Fibroblast of skin of back (primary cell): ENCODE data around the gene HYAL4.
"Not testable (repeated sequence)": the region's sequence is repeated elsewhere in the genome, so short reads cannot be mapped to it uniquely, and the experiment has no call there.

Source experiments
- DNase-seq: peaks from one replicate; pipeline ENCODE4 v3.0.0-alpha.2; 2013

HYAL4 gene

DNA sequence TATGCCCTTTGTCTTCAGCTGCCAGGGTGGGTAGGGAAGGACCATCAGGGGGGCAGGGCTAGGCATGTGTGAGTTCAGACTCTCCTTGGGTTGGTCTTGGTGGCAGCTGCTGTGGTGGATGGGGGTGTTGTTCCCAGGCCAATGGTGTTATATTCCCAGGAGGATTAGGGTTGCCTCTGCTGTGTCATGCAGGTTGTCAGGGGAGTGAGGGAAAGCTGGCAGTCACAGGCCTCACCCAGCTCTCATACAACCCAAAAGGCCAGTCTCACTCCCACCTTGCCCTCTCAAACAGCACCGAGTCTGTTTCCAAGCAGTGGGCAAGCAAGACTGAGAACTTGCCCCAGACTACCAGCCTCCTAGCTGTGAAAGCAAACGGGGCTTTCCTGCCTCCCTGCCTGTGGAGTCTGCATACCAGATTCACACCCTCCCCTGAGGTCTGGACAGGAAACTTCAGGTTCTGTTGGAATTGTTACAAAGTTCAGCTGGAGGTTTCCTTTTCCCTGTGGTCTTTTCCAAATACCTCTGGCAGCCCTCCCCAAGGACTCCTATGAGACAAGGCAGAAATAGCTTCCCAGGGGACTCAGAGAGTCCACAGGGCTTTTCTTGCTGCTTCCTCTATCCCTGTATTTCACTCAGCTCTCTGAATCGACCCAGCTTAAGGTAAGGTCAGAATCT, 1.4 kb downstream of the HYAL4 start:
- peak; percentile 1 for DNase-seq

DNA sequence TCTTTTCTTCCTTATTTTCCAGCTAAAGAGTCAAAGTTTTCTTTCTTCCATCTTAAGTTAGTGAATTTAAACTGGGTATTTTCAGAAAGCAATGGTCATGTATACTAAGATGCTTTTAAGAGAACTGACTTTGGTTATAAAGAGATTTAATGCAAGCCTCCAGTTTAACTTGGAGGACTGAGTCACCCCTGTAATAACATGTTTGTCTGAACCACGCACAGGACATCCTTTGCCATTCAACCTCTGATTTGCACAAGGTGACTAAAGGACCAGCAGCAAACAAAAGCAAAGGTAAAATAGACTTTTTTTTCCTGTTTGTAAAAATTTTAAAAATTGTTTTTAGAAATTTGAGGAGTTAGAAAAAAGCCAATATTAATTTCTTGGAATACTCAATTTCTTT, 2.9 kb downstream of the HYAL4 start:
- DNase-seq = no peak

DNA sequence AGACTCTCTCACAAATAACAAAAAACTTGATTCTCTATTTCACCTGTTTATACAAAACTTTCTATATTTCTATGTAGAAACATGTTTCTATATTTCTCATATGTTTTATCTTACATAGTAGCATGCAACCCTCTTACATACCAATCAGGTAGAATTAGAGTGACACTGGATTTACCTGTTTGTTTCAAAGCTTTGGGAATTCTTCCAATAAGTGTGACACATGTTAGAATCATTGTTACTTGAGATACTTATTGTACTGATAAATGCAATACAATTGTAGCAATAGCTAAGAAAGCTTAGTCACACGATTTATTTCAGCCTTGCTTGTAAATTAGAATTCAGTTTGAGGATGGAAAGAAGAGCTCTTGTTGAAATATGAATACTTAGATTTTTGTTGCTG, 4.9 kb downstream of the HYAL4 start:
- no peak for DNase-seq

DNA sequence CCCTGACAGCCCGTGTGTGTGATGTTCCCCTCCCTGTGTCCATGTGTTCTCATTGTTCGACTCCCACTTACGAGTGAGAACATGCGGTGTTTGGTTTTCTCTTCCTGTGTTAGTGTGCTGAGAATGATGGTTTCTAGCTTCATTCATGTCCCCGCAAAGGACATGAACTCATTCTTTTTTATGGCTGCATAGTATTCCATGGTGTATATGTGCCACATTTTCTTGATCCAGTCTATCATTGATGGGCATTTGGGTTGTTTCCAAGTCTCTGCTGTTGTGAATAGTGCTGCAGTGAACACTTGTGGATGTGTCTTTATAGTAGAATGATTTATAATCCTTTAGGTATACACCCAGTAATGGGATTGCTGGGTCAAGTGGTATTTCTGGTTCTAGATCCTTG, 6.4 kb downstream of the HYAL4 start:
- DNase-seq = not testable (repeated sequence)

DNA sequence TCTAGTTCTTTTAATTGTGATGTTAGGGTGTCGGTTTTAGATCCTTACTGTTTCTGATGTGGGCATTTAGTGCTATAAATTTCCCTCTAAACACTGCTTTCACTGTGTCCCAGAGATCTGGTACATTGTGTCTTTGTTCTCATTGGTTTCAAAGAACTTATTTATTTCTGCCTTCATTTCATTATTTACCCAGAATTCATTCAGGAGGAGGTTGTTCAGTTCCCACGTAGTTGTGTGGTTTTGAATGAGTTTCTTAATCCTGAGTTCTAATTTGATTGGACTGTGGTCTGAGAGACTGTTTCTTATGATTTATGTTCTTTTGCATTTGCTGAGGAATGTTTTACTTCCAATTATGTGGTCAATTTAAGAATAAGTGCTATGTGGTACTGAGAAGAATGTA, 9.3 kb downstream of the HYAL4 start:
- DNase-seq = not testable (repeated sequence)

DNA sequence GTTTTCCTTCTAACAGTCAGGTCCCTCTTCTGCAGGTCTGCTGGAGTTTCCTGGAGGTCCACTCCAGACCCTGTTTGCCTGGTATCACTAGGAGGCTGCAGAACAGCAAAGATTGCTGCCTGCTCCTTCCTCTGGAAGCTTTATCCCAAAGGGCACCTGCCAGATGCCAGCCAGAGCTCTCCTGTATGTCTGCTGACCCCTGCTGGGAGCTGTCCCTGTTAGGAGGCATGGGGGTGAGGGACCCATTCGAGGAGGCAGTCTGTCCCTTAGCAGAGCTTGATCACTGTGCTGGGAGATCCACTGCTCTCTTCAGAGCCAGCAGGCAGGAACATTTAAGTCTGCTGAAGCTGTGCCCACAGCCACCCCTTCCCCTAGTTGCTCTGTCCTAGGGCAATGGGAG, 11.5 kb downstream of the HYAL4 start:
- not testable (repeated sequence) for DNase-seq

DNA sequence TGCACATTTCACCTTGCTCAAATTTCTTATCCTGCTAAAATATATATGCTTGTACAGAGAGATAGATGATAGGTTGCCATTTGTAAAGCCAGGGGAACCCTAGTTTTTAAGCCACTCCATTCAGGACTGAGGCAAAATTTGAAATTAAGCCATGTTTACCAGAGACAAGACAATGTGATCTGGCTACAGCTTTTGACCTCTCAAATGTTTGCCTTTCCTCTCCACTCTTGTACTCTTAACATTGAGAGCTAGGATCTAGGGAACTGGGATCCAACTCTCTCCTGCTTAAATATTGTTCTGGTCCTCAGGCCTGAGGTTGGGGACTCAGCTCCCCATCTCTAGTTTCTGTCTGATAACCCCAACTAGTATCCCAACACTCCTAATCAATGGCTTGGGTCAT, 15.9 kb downstream of the HYAL4 start:
- DNase-seq = no peak

DNA sequence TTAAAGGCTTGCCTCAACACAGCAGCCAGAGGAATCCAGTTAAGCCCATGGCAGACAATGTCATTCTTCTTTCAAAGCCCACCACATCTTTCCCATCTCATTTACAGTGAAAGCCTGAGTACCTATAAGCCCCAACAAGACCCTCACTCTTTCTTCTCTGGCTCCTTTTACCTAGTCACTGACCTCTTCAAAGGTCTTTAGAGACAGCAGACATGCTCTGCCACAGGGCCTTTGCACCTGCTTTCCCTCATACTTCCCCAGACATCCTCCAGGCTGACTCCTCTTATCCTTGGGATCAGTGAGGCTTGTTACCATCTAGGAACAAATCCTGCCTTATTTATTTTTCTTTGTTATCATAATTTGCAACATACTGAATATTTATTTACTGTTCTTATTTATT, 17.8 kb downstream of the HYAL4 start:
- no peak for DNase-seq

DNA sequence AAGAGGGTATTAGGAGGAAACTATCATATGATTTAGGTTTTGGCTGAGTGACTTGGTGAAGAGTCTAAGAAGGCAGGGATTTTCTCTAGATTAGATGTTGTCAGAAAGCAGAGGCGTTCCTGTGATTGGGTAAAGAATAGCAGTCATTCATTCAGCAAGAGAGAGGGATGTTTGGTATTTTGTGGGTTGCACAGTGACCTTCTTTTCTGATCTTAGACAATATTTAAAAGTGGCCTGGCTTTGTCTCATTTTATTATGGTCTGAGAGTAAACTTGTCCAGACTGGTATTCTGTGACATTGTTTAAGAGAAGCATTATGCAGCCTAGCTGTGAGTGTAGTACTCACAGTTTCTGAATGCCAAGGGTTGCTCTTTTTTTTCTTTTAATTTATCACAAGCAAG, 18.5 kb downstream of the HYAL4 start:
- no peak for DNase-seq

DNA sequence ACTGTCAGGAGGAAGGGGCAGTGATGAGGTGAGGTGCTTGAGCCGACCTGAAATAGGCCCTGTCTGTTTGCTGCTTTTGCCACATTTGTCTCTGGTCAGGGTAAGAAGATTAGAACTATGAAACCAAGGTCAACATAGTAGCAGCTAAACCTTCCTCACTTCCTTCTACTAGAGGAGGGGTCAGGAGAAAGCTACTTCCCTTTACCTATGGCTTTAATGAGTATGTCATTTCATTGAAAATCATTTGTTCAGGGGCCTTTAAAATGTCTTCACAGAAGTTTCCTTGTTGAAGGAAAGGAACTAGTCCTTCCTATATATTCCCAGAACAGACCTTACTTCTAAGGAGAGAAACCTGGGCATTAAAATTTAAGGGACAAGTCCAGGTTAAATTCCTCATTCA, 19.0 kb downstream of the HYAL4 start:
- DNase-seq = no peak

DNA sequence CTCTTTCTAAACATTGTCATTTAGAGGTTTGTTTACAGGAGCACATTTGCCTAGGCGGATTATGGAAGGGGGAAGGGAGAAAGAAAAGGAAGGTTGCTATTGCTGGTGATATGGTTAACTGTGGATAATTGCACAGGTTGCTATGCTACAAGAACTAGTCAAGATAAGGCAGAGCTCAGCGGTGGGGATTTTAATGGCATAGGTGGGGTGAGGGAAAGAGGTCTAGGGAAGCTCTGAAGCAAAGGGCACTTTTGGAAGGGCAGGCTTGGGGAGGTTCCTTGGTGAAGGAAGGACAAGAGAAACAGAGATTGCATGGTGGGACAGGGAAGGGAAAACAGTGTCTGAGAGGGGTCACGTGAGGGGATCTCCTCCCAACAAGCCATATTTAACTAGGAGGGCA, 19.5 kb downstream of the HYAL4 start:
- no peak for DNase-seq

DNA sequence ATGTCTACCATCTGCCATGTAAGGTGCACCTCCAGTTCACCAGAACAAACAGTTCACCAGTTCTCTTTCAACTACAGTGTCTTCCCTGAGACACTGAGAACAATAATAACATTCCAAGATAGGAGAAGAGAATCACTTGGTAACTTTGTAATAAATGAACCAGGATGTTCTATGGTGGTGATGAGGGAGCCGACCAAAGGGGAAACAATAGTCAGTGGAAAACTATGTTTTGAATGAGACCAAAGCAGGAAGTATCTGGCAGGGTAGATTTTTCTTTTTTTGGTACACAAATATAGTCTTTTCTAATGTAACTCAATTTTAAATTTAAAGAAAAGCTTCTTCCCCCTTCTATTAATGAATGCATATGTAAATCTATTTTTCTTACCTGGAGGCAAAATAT, 20.0 kb downstream of the HYAL4 start:
- DNase-seq = peak; percentile 16

DNA sequence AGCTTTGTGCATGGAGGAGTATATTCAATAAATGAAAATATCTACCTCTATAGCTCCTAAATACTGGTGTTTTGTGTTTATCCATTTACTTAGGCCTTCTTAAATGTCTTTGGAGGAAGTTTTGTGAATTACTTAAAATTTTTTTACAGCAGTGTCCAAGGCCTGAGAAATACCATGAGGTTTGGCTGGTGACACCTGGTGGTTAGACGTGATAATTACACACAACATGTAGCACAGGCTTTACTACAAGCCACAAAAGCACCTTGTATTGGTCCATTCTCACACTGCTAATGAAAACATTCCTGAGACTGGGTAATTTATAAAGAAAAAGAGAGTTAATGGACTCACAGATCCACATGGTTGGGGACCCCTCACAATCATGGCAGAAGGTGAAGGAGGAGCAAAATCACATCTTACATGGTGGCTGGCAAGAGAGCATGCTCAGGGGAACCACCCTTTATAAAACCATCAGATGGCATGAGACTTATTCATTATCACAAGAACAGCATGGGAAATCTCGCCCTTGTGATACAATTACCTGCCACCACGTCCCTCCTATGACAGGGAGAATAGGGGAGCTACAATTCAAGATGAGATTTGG, 20.6 kb downstream of the HYAL4 start:
- peak; percentile 61 for DNase-seq

DNA sequence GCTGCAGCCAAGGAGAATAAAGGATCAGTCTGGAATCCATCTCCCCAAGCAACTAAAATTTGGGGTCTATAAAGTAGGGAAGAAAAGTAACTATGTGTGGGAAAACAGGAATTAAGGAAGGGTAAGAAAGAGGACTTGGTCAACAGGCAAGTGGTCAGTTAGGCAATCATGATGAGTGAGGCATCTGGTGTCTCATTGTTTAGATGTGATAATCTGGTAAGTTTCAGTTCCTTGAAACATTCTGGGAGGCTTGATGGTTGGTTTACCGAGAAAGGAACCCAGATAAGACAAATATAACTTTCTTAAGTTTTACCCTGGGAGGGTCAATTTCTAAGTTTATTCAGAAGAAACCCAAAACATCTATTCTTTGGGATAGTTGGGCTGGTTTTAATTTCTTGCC, 22.3 kb downstream of the HYAL4 start:
- no peak for DNase-seq

DNA sequence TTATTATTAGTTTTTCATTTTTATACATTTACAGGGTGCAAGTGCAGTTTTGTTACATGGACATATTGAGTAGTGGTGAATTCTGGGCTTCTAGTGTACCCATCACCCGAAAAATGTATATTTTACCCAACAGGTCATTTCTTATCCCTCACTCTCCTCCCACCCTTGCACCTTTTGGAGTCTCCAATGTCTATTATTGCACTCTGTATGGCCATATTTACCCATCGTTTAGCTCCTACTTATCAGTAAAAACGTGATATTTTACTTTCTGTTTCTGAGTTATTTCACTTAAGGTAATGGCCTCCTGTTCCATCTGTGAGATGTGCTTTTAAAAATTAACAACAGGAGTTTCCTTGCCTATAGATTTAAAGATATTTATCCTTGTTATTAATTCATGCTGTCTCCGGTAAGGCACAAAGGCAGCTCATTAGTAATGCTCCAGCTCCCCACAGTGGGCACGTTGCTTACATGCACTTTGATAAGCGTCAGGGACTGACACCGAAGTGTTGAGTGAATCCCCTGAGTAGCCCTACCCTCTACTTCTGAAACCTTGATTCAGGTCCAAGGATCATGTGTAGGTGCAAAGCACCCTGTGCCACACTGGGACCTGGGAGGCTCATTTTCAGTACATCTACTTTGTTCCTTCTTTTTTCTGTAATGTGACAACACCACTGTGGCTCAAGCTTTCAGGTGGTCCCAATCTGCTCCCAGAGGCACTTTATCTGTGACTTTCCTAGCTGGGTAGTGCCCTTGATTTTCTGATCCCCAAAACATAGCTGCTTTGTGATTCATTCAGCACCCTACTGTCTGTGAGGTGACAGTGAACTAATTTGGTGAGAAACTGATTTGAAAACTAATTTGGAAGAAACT, 27.3 kb downstream of the HYAL4 start:
- DNase-seq = peak; percentile 7

DNA sequence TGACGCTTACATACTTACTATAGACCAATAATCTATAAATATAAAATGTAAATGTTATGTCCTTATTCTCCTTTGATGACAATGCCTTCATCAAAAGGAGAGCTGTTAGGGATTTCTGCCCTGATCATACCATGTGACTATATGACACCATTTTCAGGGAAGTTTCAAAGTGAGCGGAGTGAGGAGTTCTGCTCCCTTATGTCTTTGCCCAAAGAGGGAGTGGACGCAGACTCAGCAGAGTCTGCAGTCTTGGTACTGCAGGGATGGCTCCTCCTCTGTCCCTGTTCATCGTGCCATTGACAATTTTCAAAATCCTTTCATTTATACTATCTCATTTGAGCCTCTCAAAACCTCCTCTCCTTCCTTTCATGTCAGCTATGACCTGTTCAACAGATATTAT, 27.9 kb downstream of the HYAL4 start:
- DNase-seq = no peak

DNA sequence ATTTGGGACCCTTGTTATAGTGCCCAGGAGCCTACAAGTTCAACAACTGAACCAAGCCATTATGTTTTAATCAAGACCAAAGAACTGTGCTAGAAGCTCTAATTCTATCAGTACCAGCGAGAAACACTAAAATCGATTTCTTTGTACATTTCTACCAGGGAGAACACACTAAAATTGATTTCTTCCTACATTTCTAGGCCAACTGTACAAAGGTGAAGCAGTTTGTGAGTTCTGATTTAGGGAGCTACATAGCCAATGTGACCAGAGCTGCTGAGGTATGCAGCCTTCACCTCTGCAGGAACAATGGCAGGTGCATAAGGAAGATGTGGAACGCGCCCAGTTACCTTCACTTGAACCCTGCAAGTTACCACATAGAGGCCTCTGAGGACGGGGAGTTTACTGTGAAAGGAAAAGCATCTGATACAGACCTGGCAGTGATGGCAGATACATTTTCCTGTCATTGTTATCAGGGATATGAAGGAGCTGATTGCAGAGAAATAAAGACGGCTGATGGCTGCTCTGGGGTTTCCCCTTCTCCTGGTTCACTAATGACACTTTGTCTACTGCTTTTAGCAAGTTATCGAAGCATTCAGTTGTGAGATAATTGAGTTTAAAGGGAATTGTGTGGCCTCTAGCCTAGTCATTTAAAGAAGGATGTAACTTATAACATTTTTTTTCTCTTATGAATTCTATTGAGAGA, 31.7 kb downstream of the HYAL4 start:
- no peak for DNase-seq

DNA sequence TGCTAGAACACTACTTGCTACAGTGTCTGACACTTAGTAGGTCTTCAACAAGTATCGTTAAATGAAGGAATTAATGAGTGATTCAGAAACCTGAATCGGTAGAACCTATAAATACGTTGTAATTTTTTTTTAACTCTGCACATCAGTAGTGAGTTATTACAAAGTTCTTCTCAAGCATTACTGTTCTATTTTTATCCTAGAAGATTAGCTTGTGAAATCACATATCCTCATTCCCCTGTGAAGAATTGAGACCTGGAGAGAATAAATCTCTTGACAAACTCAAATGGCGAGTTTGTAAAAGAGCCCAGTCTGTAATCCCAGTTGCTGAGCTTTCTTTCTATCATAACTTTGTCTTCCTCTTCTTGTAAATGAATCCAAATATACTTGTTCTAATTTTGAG, 34.7 kb downstream of the HYAL4 start:
- DNase-seq = no peak

DNA sequence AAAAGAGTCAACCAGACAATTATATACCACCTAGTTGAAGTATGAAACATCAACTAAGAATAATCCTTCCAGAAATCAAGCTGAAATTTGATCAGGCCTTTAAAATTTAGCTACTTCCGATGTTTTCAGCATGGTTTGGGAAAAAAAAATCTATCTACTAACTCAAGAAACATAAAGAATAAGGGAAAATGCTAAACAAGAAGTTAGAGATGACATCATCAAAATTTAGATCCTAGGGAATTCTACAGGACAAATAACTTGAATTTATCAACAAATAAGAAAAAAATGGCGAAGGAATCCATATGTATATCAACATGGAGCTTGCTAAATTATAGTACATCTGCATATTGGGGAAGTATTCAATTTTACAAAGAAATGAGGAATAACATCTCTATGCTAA, 36.3 kb downstream of the HYAL4 start:
- no peak for DNase-seq

DNA sequence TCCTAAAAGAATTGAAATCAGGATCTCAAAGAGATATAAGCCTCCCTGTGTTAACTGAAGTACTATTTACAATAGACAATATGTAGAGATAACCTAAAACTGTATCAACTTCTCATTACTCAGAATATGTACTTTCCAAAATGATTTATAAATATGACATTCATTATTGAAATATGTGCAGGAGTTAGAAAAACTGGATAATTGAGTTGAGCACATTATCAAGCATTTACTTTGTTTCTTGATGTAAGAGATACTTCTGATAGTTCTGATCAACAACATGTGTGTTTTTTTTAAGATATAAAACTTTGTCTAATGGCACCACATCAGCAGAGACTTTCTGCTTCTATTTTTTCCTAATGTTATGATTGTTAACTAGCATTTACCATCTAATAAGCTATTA, 38.2 kb downstream of the HYAL4 start:
- no peak for DNase-seq

DNA sequence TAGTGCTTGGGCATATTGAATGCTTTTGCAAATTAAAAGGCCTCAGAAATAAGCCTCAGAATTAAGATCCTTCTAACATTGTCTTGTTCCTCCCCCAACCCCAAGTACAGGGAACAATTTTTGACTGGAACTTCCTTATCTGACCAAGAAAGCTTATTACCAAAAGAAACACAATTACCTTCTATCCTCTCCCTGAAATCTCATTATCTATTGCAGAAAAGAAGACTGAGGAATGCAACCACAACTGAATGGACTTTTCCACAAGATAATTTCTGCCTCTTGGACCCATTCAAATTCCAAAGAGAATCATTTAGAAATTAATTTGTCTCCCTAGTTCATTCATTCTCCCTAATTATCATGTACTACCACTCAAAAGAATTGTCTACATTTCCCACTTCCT, 43.2 kb downstream of the HYAL4 start:
- DNase-seq = no peak

DNA sequence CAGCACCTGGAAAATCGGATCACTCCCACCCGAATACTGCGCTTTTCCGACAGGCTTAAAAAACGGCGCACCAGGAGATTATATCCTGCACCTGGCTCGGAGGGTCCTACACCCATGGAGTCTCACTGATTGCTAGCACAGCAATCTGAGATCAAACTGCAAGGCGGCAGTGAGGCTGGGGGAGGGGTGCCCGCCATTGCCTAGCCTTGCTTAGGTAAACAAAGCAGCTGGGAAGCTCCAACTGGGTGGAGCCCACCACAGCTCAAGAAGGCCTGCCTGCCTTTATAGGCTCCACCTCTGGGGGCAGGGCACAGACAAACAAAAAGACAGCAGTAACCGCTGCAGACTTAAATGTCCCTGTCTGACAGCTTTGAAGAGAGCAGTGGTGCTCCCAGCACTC, 49.8 kb downstream of the HYAL4 start:
- DNase-seq = not testable (repeated sequence)

DNA sequence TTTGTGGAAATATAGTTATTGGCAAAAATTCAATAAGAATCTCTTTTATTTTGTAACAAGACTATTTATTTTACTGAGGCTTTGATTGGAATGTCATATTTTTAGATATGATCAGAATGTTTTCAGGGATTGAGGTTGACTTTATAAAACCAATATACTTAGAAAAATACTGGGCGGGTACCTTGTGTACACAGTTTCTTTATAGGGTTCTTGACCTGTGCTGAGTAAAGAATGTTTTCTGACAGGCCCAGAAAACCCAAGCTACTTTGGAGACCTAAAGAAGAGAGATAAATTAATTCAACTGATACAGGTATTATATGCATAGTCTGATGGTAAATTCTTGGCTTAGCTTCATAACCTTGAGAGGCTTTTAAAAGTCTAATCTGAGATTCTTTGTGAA, 56.1 kb downstream of the HYAL4 start:
- no peak for DNase-seq
